WERI-Rb-1 (cell line): Measurements from ENCODE around the gene PPP1CC.

Source experiments
- DNase-seq: peaks from one replicate; pipeline ENCODE4 v3.0.0-alpha.2; 2020
- H3K27ac ChIP-seq: fragments of 250-450 bp; sonication (Bioruptor Pico); 2 replicates; pipeline ENCODE4 v1.5.1; 2020; ENCODE audit warnings: mild to moderate bottlenecking, moderate library complexity
- H3K27me3 ChIP-seq: fragments of 250-450 bp; sonication (Bioruptor Pico); 2 replicates; pipeline ENCODE4 v1.5.1; 2021; ENCODE audit warnings: mild to moderate bottlenecking, low read depth, moderate library complexity; ENCODE audit not compliant: insufficient read depth, severe bottlenecking
- H3K36me3 ChIP-seq: fragments of 250-450 bp; sonication (Bioruptor Pico); 2 replicates; pipeline ENCODE4 v1.5.1; 2020; ENCODE audit warnings: mild to moderate bottlenecking, moderate library complexity
- H3K4me3 ChIP-seq: 2 replicates; pipeline ENCODE4 v1.5.1; 2011; ENCODE audit warnings: low read depth, mild to moderate bottlenecking, control low read depth, low read length
- H3K9me3 ChIP-seq: fragments of 250-450 bp; sonication (Bioruptor Pico); 2 replicates; pipeline ENCODE4 v1.5.1; 2021; ENCODE audit warnings: mild to moderate bottlenecking, moderate library complexity; ENCODE audit not compliant: severe bottlenecking
- TF ChIP-seq, protein P1 (sequence below): IDR thresholded peaks from 2 replicates; pipeline ENCODE4 v1.5.1; 2011; ENCODE audit warnings: low read depth, mild to moderate bottlenecking, control low read depth, inconsistent platforms, low read length

Gene PPP1CC

DNA sequence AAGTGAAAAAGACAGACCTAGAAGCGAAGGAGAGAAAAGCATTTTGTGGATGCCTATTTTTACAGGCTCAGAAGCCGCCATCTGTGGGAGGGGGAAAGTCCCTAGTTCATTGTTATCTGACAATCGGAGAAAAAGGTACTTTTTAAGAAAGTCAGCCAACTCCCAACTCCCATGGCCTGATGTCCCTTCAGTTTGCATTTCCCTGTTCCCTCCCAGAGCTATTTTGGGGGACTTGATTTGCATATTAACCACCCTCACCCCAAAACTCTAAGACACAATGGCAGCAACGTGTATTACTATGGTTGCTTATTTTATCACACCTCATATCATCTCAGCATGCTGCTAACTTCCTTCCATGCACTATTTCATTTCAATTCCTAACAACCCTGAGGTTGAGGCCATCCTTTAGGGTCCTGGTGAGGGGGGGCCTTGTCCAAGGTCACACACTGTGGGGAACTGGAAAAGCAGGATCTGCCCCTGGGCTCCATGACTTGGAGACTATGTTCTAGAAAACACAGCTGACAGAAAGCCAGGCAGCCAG is 72.5 kb downstream of the PPP1CC start:
- DNase-seq: no peak
- Histone ChIP-seq H3K4me3 (no peak overlapping the region), H3K36me3 (no peaks in the 10 kb centered on the region), H3K27ac (no peak overlapping the region), H3K27me3 (no peaks in the 10 kb centered on the region), H3K9me3 (peaks cover 2% of the 10 kb centered on the region)
- TF ChIP-seq, protein P1, sequence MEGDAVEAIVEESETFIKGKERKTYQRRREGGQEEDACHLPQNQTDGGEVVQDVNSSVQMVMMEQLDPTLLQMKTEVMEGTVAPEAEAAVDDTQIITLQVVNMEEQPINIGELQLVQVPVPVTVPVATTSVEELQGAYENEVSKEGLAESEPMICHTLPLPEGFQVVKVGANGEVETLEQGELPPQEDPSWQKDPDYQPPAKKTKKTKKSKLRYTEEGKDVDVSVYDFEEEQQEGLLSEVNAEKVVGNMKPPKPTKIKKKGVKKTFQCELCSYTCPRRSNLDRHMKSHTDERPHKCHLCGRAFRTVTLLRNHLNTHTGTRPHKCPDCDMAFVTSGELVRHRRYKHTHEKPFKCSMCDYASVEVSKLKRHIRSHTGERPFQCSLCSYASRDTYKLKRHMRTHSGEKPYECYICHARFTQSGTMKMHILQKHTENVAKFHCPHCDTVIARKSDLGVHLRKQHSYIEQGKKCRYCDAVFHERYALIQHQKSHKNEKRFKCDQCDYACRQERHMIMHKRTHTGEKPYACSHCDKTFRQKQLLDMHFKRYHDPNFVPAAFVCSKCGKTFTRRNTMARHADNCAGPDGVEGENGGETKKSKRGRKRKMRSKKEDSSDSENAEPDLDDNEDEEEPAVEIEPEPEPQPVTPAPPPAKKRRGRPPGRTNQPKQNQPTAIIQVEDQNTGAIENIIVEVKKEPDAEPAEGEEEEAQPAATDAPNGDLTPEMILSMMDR: no peak
